Measurements from ENCODE around the gene RERE. TPM values are rescaled to one million over a fixed set of nuclear protein-coding genes. Genes with fewer than 3 reads are reported as not detected.
A peak's percentile ranks its signal among the peaks of the same experiment; 100 is the strongest.

RERE gene
- total RNA-seq, 1 experiment from 2014 or later = 161 TPM

DNA sequence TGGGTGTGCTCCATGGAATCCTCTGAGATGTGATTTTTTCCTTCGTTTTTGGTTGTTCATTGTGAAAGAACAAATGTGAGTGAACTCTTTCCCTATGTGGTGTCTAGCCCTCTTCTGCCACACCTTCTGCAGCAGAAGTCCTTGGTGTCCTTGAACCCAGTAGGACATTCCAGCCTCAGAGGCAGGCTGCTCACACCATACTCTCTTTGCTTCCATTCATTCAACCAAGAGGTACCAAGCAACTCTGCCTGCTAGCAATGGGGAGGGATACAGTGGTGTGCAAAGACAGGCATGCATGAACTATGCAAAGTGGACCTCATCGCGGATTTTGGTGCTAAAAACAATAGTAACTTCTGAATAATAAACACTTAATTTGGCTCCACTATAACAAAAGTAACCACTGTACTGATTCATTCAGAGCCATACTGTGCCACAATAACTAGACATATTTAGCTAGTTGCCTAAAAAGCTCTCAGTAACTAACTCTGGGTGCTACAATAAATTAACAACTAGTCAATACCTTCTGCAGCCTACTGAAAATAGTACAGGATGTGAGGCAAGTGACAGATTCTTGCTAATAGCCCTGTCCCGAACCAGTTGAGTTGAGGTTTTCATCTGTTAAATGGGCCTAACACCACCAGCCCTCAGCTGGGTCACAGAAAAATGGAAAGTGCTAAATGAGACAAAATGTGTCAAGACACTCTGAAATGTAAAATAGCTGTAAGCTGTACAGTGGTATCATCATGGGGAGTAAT is 344.1 kb downstream of the RERE start:
- ATAC-seq (no peak), DNase-seq (ENCODE audit: low spot score) (no peak)
- Mint-ChIP-seq H3K4me1 (peaks cover 53% of the 10 kb centered on the region), H3K4me3 (no peak overlapping the region), H3K27ac (peak overlapping the region; percentile 65), H3K9me3 (no peaks in the 10 kb centered on the region), H3K27me3 (ENCODE audit: low read depth) (no peaks in the 10 kb centered on the region), H3K36me3 (peaks cover 3% of the 10 kb centered on the region; the same call in 1 of the 2 replicates)
- CTCF ChIA-PET = interaction anchor here (1.1 kb wide), 2 partner anchors 64 to 376 kb away, joined by 3 read pairs; no protein-coding TSS in a partner anchor
- POLR2A ChIA-PET = no interaction called here
- TF ChIP-seq ZNF138 (CRISPR knock-in tag; conservative IDR thresholded peaks at IDR 0.05) (no peak), SMAD4 (CRISPR knock-in tag; IDR thresholded peaks at IDR 0.05) (no peak)

DNA sequence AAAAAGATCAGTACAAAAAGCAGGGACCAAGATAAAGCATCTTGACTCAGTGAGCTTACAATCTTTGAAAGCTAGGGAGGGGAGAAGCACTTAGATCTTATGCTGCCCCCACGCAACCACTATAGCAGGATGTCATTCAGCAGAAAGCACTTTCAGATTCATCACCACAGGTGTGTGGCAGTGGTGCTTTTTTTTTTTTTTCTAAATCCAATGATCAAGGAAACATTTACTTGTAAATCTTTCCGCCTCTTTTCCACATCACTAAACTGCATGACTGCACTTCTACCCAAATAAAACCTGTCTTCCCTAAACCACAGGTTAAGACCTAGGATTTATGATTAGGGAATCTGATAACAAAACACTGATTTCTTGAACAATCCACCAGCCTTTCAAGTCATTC is 344.8 kb downstream of the RERE start:
- Mint-ChIP-seq H3K9me3 (no peaks in the 10 kb centered on the region), H3K36me3 (peaks cover 3% of the 10 kb centered on the region; the same call in 1 of the 2 replicates), H3K4me3 (no peak overlapping the region), H3K4me1 (peaks cover 47% of the 10 kb centered on the region), H3K27ac (peak overlapping the region; percentile 58; the same call in 1 of the 2 replicates), H3K27me3 (ENCODE audit: low read depth) (no peaks in the 10 kb centered on the region)
- ChIA-PET POLR2A (no interaction called here), CTCF (interaction anchor here (1.1 kb wide), 2 partner anchors 63 to 376 kb away, joined by 3 read pairs; no protein-coding TSS in a partner anchor)
- DNase-seq (ENCODE audit: low spot score) (no peak), ATAC-seq (no peak)
- TF ChIP-seq ESRRA (CRISPR knock-in tag; IDR thresholded peaks at IDR 0.05; ENCODE audit: borderline replicate concordance) (no peak), NFYB (CRISPR knock-in tag; conservative IDR thresholded peaks at IDR 0.05; ENCODE audit: low read depth) (no peak), ZBTB21 (CRISPR knock-in tag; IDR thresholded peaks at IDR 0.05; ENCODE audit: borderline replicate concordance) (no peak)
- TF ChIP-seq, protein P1, sequence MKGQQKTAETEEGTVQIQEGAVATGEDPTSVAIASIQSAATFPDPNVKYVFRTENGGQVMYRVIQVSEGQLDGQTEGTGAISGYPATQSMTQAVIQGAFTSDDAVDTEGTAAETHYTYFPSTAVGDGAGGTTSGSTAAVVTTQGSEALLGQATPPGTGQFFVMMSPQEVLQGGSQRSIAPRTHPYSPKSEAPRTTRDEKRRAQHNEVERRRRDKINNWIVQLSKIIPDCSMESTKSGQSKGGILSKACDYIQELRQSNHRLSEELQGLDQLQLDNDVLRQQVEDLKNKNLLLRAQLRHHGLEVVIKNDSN (CRISPR knock-in tag; IDR thresholded peaks at IDR 0.05) = no peak

DNA sequence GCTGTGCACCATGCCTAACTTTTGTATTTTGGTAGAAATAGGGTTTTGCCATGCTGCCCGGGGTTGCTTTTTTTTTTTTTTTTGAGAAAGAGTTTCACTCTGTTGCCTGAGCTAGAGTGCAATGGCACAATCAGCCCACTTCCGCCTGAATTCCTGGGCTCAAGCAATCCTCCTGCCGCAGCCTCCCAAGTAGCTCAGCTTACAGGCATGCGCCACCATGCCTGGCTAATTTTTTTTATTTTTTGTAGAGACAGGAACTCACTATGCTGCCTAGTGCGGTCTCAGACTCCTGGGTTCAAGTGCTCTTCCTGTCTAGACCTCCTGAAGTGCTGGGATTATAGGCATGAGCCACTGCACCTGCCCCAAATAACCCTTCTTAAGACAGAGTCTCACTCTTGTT is 346.0 kb downstream of the RERE start:
- ChIA-PET POLR2A (interaction anchor here (0.6 to 0.7 kb wide), 2 partner anchors 106 to 298 kb away, joined by 3 to 4 read pairs; no protein-coding TSS in a partner anchor), CTCF (no interaction called here)
- no peaks in the 10 kb centered on the region for H3K9me3 Mint-ChIP-seq
- DNase-seq (ENCODE audit: low spot score) (no peak), ATAC-seq (no peak)
- peaks cover 3% of the 10 kb centered on the region; the same call in 1 of the 2 replicates for H3K36me3 Mint-ChIP-seq
- no peaks in the 10 kb centered on the region for H3K27me3 Mint-ChIP-seq (ENCODE audit: low read depth)
- H3K27ac Mint-ChIP-seq = no peak overlapping the region; the same call in 1 of the 2 replicates
- H3K4me1 Mint-ChIP-seq = peaks cover 46% of the 10 kb centered on the region
- no peak overlapping the region for H3K4me3 Mint-ChIP-seq
- TF ChIP-seq MYBL2 (CRISPR knock-in tag; IDR thresholded peaks at IDR 0.05) (no peak), ZNF416 (CRISPR knock-in tag; IDR thresholded peaks at IDR 0.05) (no peak), EMX1 (CRISPR knock-in tag; IDR thresholded peaks at IDR 0.05) (no peak), ZNF263 (CRISPR knock-in tag; IDR thresholded peaks at IDR 0.05; ENCODE audit: low read depth) (no peak), TEAD1 (CRISPR knock-in tag; IDR thresholded peaks at IDR 0.05) (no peak), ETV6 (CRISPR knock-in tag; IDR thresholded peaks at IDR 0.05) (no peak)
- TF ChIP-seq, protein P2, sequence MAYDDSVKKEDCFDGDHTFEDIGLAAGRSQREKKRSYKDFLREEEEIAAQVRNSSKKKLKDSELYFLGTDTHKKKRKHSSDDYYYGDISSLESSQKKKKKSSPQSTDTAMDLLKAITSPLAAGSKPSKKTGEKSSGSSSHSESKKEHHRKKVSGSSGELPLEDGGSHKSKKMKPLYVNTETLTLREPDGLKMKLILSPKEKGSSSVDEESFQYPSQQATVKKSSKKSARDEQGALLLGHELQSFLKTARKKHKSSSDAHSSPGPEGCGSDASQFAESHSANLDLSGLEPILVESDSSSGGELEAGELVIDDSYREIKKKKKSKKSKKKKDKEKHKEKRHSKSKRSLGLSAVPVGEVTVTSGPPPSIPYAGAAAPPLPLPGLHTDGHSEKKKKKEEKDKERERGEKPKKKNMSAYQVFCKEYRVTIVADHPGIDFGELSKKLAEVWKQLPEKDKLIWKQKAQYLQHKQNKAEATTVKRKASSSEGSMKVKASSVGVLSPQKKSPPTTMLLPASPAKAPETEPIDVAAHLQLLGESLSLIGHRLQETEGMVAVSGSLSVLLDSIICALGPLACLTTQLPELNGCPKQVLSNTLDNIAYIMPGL (CRISPR knock-in tag; IDR thresholded peaks at IDR 0.05) = no peak
- TF ChIP-seq, protein P3, sequence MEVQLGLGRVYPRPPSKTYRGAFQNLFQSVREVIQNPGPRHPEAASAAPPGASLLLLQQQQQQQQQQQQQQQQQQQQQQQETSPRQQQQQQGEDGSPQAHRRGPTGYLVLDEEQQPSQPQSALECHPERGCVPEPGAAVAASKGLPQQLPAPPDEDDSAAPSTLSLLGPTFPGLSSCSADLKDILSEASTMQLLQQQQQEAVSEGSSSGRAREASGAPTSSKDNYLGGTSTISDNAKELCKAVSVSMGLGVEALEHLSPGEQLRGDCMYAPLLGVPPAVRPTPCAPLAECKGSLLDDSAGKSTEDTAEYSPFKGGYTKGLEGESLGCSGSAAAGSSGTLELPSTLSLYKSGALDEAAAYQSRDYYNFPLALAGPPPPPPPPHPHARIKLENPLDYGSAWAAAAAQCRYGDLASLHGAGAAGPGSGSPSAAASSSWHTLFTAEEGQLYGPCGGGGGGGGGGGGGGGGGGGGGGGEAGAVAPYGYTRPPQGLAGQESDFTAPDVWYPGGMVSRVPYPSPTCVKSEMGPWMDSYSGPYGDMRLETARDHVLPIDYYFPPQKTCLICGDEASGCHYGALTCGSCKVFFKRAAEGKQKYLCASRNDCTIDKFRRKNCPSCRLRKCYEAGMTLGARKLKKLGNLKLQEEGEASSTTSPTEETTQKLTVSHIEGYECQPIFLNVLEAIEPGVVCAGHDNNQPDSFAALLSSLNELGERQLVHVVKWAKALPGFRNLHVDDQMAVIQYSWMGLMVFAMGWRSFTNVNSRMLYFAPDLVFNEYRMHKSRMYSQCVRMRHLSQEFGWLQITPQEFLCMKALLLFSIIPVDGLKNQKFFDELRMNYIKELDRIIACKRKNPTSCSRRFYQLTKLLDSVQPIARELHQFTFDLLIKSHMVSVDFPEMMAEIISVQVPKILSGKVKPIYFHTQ (CRISPR knock-in tag; IDR thresholded peaks at IDR 0.05) = no peak
- TF ChIP-seq, protein P4, sequence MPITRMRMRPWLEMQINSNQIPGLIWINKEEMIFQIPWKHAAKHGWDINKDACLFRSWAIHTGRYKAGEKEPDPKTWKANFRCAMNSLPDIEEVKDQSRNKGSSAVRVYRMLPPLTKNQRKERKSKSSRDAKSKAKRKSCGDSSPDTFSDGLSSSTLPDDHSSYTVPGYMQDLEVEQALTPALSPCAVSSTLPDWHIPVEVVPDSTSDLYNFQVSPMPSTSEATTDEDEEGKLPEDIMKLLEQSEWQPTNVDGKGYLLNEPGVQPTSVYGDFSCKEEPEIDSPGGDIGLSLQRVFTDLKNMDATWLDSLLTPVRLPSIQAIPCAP (CRISPR knock-in tag; IDR thresholded peaks at IDR 0.05) = no peak
- TF ChIP-seq, protein P5, sequence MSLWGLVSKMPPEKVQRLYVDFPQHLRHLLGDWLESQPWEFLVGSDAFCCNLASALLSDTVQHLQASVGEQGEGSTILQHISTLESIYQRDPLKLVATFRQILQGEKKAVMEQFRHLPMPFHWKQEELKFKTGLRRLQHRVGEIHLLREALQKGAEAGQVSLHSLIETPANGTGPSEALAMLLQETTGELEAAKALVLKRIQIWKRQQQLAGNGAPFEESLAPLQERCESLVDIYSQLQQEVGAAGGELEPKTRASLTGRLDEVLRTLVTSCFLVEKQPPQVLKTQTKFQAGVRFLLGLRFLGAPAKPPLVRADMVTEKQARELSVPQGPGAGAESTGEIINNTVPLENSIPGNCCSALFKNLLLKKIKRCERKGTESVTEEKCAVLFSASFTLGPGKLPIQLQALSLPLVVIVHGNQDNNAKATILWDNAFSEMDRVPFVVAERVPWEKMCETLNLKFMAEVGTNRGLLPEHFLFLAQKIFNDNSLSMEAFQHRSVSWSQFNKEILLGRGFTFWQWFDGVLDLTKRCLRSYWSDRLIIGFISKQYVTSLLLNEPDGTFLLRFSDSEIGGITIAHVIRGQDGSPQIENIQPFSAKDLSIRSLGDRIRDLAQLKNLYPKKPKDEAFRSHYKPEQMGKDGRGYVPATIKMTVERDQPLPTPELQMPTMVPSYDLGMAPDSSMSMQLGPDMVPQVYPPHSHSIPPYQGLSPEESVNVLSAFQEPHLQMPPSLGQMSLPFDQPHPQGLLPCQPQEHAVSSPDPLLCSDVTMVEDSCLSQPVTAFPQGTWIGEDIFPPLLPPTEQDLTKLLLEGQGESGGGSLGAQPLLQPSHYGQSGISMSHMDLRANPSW (CRISPR knock-in tag; conservative IDR thresholded peaks at IDR 0.05; ENCODE audit: low read depth) = no peak
- TF ChIP-seq, protein P6, sequence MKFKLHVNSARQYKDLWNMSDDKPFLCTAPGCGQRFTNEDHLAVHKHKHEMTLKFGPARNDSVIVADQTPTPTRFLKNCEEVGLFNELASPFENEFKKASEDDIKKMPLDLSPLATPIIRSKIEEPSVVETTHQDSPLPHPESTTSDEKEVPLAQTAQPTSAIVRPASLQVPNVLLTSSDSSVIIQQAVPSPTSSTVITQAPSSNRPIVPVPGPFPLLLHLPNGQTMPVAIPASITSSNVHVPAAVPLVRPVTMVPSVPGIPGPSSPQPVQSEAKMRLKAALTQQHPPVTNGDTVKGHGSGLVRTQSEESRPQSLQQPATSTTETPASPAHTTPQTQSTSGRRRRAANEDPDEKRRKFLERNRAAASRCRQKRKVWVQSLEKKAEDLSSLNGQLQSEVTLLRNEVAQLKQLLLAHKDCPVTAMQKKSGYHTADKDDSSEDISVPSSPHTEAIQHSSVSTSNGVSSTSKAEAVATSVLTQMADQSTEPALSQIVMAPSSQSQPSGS (CRISPR knock-in tag; IDR thresholded peaks at IDR 0.05; ENCODE audit: borderline replicate concordance, low read depth) = no peak
- TF ChIP-seq, protein P1 (CRISPR knock-in tag; IDR thresholded peaks at IDR 0.05) = no peak

All from WTC11 (cell line).